Endothelial cell of umbilical vein (primary cell): Measurements from ENCODE around the gene DUOXA1. TPM values are rescaled to one million over a fixed set of nuclear protein-coding genes. Genes with fewer than 3 reads are reported as not detected.

Source experiments
- BruUV-seq: library from RNA; stranded (reverse); fragments of 400-500 nt; replicated peaks from 2 replicates; lab custom pipeline; 2021; lab: Mats Ljungman, UMichigan
- CTCF ChIA-PET: fragments of 300-600, 350-600 bp; sonication (Branson Sonifier 250); formaldehyde crosslinking; loops from one replicate; lab custom pipeline; 2021; ENCODE audit warnings: antibody characterized with exemption, inconsistent platforms; lab: Charles Lee
- POLR2A ChIA-PET: fragments of 300-600, 350-600 bp; sonication (Branson Sonifier 250); formaldehyde crosslinking; loops from one replicate; lab custom pipeline; 2021; ENCODE audit warnings: antibody characterized with exemption, inconsistent platforms; lab: Charles Lee
- DNase-seq: peaks from one replicate; pipeline ENCODE4 v3.0.0-alpha.2; 2011; ENCODE audit warnings: low read depth, low spot score
- FAIRE-seq: peaks from 2 replicates; lab custom pipeline; 2011; peaks lifted over from hg19 to GRCh38; lab: Jason Lieb, UNC
- H2AFZ ChIP-seq: 2 replicates; pipeline ENCODE4 v1.6.0; 2012; ENCODE audit warnings: low read depth, low read length, control low read depth, inconsistent platforms
- H3K27ac ChIP-seq: 2 replicates; pipeline ENCODE4 v1.5.1; 2011; ENCODE audit warnings: low read depth, mild to moderate bottlenecking, control low read depth, low read length, moderate library complexity; ENCODE audit not compliant: insufficient read depth
- H3K27me3 ChIP-seq, 2 experiments: 2 replicates each; pipeline versions ENCODE4 v1.6.0 to v1.6.1; 2011; ENCODE audit warnings: low read length in 2 of 2, mixed read lengths in 1 of 2; ENCODE audit not compliant: control insufficient read depth in 2 of 2, insufficient read depth in 2 of 2
- H3K36me3 ChIP-seq, 2 experiments: 2 replicates in 1 of 2; 3 replicates in 1 of 2; pipeline ENCODE4 v1.5.1; 2011; ENCODE audit warnings: low read length in 2 of 2, mild to moderate bottlenecking in 1 of 2, moderate library complexity in 1 of 2; ENCODE audit not compliant: control insufficient read depth in 2 of 2, insufficient read depth in 2 of 2; ENCODE audit errors: extremely low read depth in 1 of 2
- H3K4me1 ChIP-seq: 3 replicates; pipeline ENCODE4 v1.5.1; 2011; ENCODE audit warnings: mild to moderate bottlenecking, low read length; ENCODE audit not compliant: control insufficient read depth, insufficient read depth; ENCODE audit errors: extremely low read depth
- H3K4me2 ChIP-seq: 2 replicates; pipeline ENCODE4 v1.6.1; 2011; ENCODE audit warnings: low read length, control low read depth, mixed read lengths; ENCODE audit not compliant: insufficient read depth
- H3K4me3 ChIP-seq, 3 experiments: fragments of 200-600 bp in 1 of 3; sonication (generic), shearing (Covaris generic) in 1 of 3; replicated peaks in 1 of 3; 2 replicates each; pipeline ENCODE4 v1.5.1; 2011 to 2016; ENCODE audit warnings: control low read depth in 3 of 3, low read length in 3 of 3, mild to moderate bottlenecking in 2 of 3, inconsistent platforms in 1 of 3, low read depth in 1 of 3, moderate library complexity in 1 of 3; ENCODE audit not compliant: insufficient read depth in 1 of 3
- H3K79me2 ChIP-seq: 2 replicates; pipeline ENCODE4 v1.6.0; 2012; ENCODE audit warnings: low read length, inconsistent platforms; ENCODE audit not compliant: control insufficient read depth, insufficient read depth
- H3K9ac ChIP-seq: replicated peaks from 2 replicates; pipeline ENCODE3; 2011; ENCODE audit warnings: low read length, control low read depth; ENCODE audit not compliant: insufficient read depth; ENCODE audit errors: extremely low read depth
- H3K9me1 ChIP-seq: replicated peaks from 3 replicates; pipeline ENCODE4 v1.6.0; 2011; ENCODE audit warnings: mild to moderate bottlenecking, low read length; ENCODE audit not compliant: control insufficient read depth, insufficient read depth; ENCODE audit errors: extremely low read depth
- H3K9me3 ChIP-seq: replicated peaks from 2 replicates; pipeline ENCODE4 v1.5.1; 2012; ENCODE audit warnings: low read length, inconsistent platforms; ENCODE audit not compliant: control insufficient read depth, insufficient read depth
- H4K20me1 ChIP-seq: replicated peaks from 2 replicates; pipeline ENCODE3; 2011; ENCODE audit warnings: mild to moderate bottlenecking, low read length; ENCODE audit not compliant: control insufficient read depth, insufficient read depth; ENCODE audit errors: extremely low read depth
- EZH2 ChIP-seq: IDR thresholded peaks from 2 replicates; pipeline ENCODE4 v1.6.1; 2012; ENCODE audit warnings: borderline replicate concordance, low read depth, mild to moderate bottlenecking, moderate library complexity, low read length, inconsistent platforms; ENCODE audit not compliant: severe bottlenecking
- FOS ChIP-seq: IDR thresholded peaks from 2 replicates; pipeline ENCODE4 v1.6.1; 2011; ENCODE audit warnings: mild to moderate bottlenecking, low read length, moderate library complexity, borderline replicate concordance; ENCODE audit not compliant: insufficient read depth
- GATA2 ChIP-seq: IDR thresholded peaks from 2 replicates; pipeline ENCODE4 v1.7.0; 2011; ENCODE audit warnings: low read depth, mild to moderate bottlenecking, moderate library complexity, mixed read lengths, low read length; ENCODE audit not compliant: insufficient read length, insufficient read depth
- JUN ChIP-seq: IDR thresholded peaks from 2 replicates; pipeline ENCODE4 v1.6.1; 2011; ENCODE audit warnings: borderline replicate concordance, low read depth; ENCODE audit not compliant: insufficient read length, insufficient read depth
- MYC ChIP-seq: IDR thresholded peaks from one replicate; pipeline ENCODE4 v1.6.1; 2011; ENCODE audit warnings: mild to moderate bottlenecking, low read depth, low read length
- POLR2A ChIP-seq: IDR thresholded peaks from 2 replicates; pipeline ENCODE4 v1.6.1; 2012; ENCODE audit warnings: low read depth, mild to moderate bottlenecking, control low read depth, low read length
- POLR2AphosphoS5 ChIP-seq: IDR thresholded peaks from 2 replicates; pipeline ENCODE4 v1.6.1; 2012; ENCODE audit warnings: low read depth, mild to moderate bottlenecking, control low read depth, low read length, moderate library complexity; ENCODE audit not compliant: insufficient read depth
- dilution Hi-C: fragments of 300-500 bp; cut with MboI; formaldehyde crosslinking; loops from one replicate; pipeline ENCODE4 v1.15.0; 2019; ENCODE audit warnings: low sequenced_read_pairs; ENCODE audit not compliant: extremely low pct_ligation_motif_present
- intact Hi-C: fragments of 100-400 bp; cut with micrococcal nuclease; formaldehyde crosslinking; loops from one replicate; pipeline ENCODE4 v1.10.0; 2022
- polyA plus RNA-seq, 4 experiments: library from polyadenylated mRNA; depleted of rRNA in 3 of 4; stranded (reverse) in 3 of 4; unstranded in 1 of 4; fragments of >200 nt; gene quantifications; 2 replicates each; pipeline versions ENCODE4 v1.2.1 to v1.2.3, GENCODE V29; 2011 to 2012; ENCODE audit warnings: missing spikeins in 1 of 4
- total RNA-seq: library from RNA; stranded (reverse); gene quantifications from 2 replicates; pipeline ENCODE4 v1.2.3, GENCODE V29; 2021
- TF ChIP-seq, protein P1 (sequence below): IDR thresholded peaks from 2 replicates; pipeline ENCODE4 v1.6.1; 2011; ENCODE audit not compliant: insufficient read depth, insufficient read length
- TF ChIP-seq, protein P2 (sequence below), 2 donors: IDR thresholded peaks; 1 replicate in 1 of 2; 2 replicates in 1 of 2; pipeline ENCODE4 v1.5.1; 2011; ENCODE audit warnings: low read length in 2 of 2, mild to moderate bottlenecking in 2 of 2, moderate library complexity in 2 of 2, control low read depth in 1 of 2, inconsistent platforms in 1 of 2, low read depth in 1 of 2; ENCODE audit not compliant: insufficient read depth in 1 of 2; ENCODE audit errors: extremely low read depth in 1 of 2

DUOXA1 gene
- total and polyA plus RNA-seq, 2 donors (not counting 3 experiments of a cell fraction or from before 2014, with no cell fraction given): 0.07 TPM; not detected in 1

DNA sequence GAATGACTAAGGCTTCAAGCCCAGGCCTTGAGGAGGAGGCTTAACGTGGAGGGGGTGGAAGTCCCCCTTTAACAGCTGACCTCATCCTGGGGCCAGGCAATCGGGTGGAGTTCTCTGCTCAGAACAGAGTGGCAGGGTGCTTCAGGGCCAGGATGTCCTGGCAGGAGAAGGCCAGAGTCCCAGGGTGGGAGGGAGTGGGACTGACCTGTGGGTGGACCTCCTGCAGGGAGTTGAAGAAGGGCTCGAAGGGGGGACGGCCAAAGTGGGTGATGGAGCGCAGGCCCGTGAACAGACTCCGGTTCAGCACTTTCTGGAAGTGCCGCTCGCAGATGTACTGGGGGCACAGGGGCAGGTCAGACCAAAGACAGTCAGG lies 35.3 kb downstream of the DUOXA1 start:
- DNase-seq (no peak), FAIRE-seq (no peak)
- Histone ChIP-seq H3K79me2 (no peaks in the 10 kb centered on the region), H3K36me3 (no peaks in the 10 kb centered on the region), H4K20me1 (no peaks in the 10 kb centered on the region), H3K4me1 (no peaks in the 10 kb centered on the region), H3K4me2 (no peak overlapping the region), H3K9ac (no peak overlapping the region), H3K4me3 (no peak overlapping the region), H3K27me3 (peaks cover 13% of the 10 kb centered on the region in 2 experiments), H3K9me1 (no peaks in the 10 kb centered on the region), H3K27ac (no peak overlapping the region), H2AFZ (no peak overlapping the region), H3K9me3 (no peaks in the 10 kb centered on the region)
- no TSS peak for BruUV-seq
- CTCF ChIA-PET: interaction anchor here (1.0 to 1.8 kb wide), 2 partner anchors 12 to 24 kb away, joined by 3 to 6 read pairs; no protein-coding TSS in a partner anchor
- POLR2A ChIA-PET: no interaction called here
- intact Hi-C loops (no loop called here), dilution Hi-C loops (no loop called here)
- TF ChIP-seq, protein P1, sequence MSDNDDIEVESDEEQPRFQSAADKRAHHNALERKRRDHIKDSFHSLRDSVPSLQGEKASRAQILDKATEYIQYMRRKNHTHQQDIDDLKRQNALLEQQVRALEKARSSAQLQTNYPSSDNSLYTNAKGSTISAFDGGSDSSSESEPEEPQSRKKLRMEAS: no peak
- TF ChIP-seq JUN: no peak
- TF ChIP-seq POLR2A: no peak
- TF ChIP-seq, protein P2, sequence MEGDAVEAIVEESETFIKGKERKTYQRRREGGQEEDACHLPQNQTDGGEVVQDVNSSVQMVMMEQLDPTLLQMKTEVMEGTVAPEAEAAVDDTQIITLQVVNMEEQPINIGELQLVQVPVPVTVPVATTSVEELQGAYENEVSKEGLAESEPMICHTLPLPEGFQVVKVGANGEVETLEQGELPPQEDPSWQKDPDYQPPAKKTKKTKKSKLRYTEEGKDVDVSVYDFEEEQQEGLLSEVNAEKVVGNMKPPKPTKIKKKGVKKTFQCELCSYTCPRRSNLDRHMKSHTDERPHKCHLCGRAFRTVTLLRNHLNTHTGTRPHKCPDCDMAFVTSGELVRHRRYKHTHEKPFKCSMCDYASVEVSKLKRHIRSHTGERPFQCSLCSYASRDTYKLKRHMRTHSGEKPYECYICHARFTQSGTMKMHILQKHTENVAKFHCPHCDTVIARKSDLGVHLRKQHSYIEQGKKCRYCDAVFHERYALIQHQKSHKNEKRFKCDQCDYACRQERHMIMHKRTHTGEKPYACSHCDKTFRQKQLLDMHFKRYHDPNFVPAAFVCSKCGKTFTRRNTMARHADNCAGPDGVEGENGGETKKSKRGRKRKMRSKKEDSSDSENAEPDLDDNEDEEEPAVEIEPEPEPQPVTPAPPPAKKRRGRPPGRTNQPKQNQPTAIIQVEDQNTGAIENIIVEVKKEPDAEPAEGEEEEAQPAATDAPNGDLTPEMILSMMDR (IDR thresholded peaks at IDR 0.05; ENCODE audit: extremely low read depth in 1 of 2, insufficient read depth in 1 of 2, low read depth in 1 of 2, low read length in 2 of 2): no peak
- no peak for TF ChIP-seq EZH2
- TF ChIP-seq MYC: no peak
- no peak for TF ChIP-seq FOS
- TF ChIP-seq POLR2AphosphoS5: no peak
- TF ChIP-seq GATA2: no peak
